K562 (cell line): ENCODE measurements around the gene IL24. TPM values are rescaled to one million over a fixed set of nuclear protein-coding genes. Genes with fewer than 3 reads are reported as not detected.

Experiments used
- ATAC-seq: fragments of 200-7000 bp; cut with Tn5 transposase; 3 replicates; pipeline ENCODE4 v1.9.1; 2020; ENCODE audit warnings: moderate library complexity
- BruUV-seq: library from RNA; stranded (reverse); fragments of 400-500 nt; replicated peaks from 2 replicates; lab custom pipeline; 2021; lab: Mats Ljungman, UMichigan
- CTCF ChIA-PET: fragments of 300-600 bp; formaldehyde crosslinking; extraction: SDS; loops from one replicate; lab custom pipeline; 2021; ENCODE audit warnings: low intra/inter-chr PET ratio; lab: Yijun Ruan, JAX
- POLR2A ChIA-PET: fragments of 300-600, 350-650 bp; sonication (Branson Sonifier 250); formaldehyde crosslinking; extraction: SDS; loops from one replicate; lab custom pipeline; 2021; ENCODE audit warnings: antibody characterized with exemption, inconsistent platforms; lab: Yijun Ruan, JAX
- DNase-seq, 4 experiments: peaks; one replicate each; pipeline versions ENCODE4 v3.0.0 to v3.0.0-alpha.2; 2011 to 2018; ENCODE audit warnings: low spot score in 3 of 4, mixed read lengths in 3 of 4; ENCODE audit errors: extremely low read depth in 1 of 4
- FAIRE-seq: peaks from 2 replicates; lab custom pipeline; 2011; peaks lifted over from hg19 to GRCh38; lab: Jason Lieb, UNC
- H2AFZ ChIP-seq: 2 replicates; pipeline ENCODE4 v1.6.0; 2011; ENCODE audit warnings: low read depth, low read length, control low read depth, inconsistent platforms
- H3K27ac ChIP-seq: fragments of 200-600 bp; 3 replicates; pipeline ENCODE4 v1.8.0; 2011; ENCODE audit warnings: low read depth, mild to moderate bottlenecking, control low read depth, inconsistent platforms, low read length, moderate library complexity, mixed read lengths; ENCODE audit errors: extremely low read depth
- H3K27me3 ChIP-seq, 2 experiments: fragments of 300-600 bp in 1 of 2; 2 replicates in 1 of 2; 3 replicates in 1 of 2; pipeline versions ENCODE4 v1.6.0 to v1.8.0; 2011; ENCODE audit warnings: inconsistent platforms in 2 of 2, low read length in 2 of 2, mild to moderate bottlenecking in 1 of 2, mixed read lengths in 1 of 2, moderate library complexity in 1 of 2; ENCODE audit not compliant: control insufficient read depth in 2 of 2, insufficient read depth in 2 of 2
- H3K36me3 ChIP-seq: fragments of 300-600 bp; 3 replicates; pipeline ENCODE4 v1.8.0; 2011; ENCODE audit warnings: mild to moderate bottlenecking, low read length, inconsistent platforms; ENCODE audit not compliant: control insufficient read depth, insufficient read depth
- H3K4me1 ChIP-seq, 2 experiments: fragments of 200-600 bp in 1 of 2; replicated peaks in 1 of 2; 2 replicates in 1 of 2; 3 replicates in 1 of 2; pipeline versions ENCODE4 v1.5.1 to v1.8.0; 2011; ENCODE audit warnings: inconsistent platforms in 2 of 2, low read length in 2 of 2, mild to moderate bottlenecking in 1 of 2, mixed read lengths in 1 of 2, moderate library complexity in 1 of 2; ENCODE audit not compliant: control insufficient read depth in 2 of 2, insufficient read depth in 2 of 2
- H3K4me2 ChIP-seq: 2 replicates; pipeline ENCODE4 v1.6.1; 2011; ENCODE audit warnings: low read length, control low read depth, inconsistent platforms, mixed read lengths; ENCODE audit not compliant: insufficient read depth
- H3K4me3 ChIP-seq: fragments of 200-600 bp; sonication (generic), shearing (Covaris generic); 2 replicates; pipeline ENCODE4 v1.5.1; 2016; ENCODE audit warnings: control low read depth, inconsistent platforms
- H3K79me2 ChIP-seq: fragments of 200-600 bp; 3 replicates; pipeline ENCODE4 v1.8.0; 2011; ENCODE audit warnings: low read length, inconsistent platforms; ENCODE audit not compliant: control insufficient read depth, insufficient read depth
- H3K9ac ChIP-seq, 2 experiments: 2 replicates each; pipeline versions ENCODE4 v1.6.0 to v1.6.1; 2011; ENCODE audit warnings: low read depth in 2 of 2, low read length in 2 of 2, control low read depth in 1 of 2, inconsistent platforms in 1 of 2, mild to moderate bottlenecking in 1 of 2, mixed read lengths in 1 of 2; ENCODE audit not compliant: insufficient read depth in 1 of 2
- H3K9me1 ChIP-seq: one replicate; pipeline ENCODE4 v1.6.0; 2011; ENCODE audit warnings: inconsistent platforms, mild to moderate bottlenecking, low read length, moderate library complexity; ENCODE audit not compliant: control insufficient read depth, insufficient read depth
- H3K9me3 ChIP-seq: replicated peaks from 2 replicates; pipeline ENCODE4 v1.5.1; 2011; ENCODE audit warnings: low read depth, low read length, inconsistent platforms; ENCODE audit not compliant: control insufficient read depth, insufficient read depth
- H4K20me1 ChIP-seq: replicated peaks from 2 replicates; pipeline ENCODE4 v1.6.1; 2011; ENCODE audit warnings: low read length, inconsistent platforms, mixed read lengths; ENCODE audit not compliant: control insufficient read depth, insufficient read depth
- CEBPB ChIP-seq: fragments of 450-650 bp; IDR thresholded peaks from 2 replicates; pipeline ENCODE4 v1.6.1; 2016; ENCODE audit warnings: missing genetic modification characterization, missing compliant biosample characterization
- CEBPG ChIP-seq, 3 experiments: fragments of 200-800 bp in 1 of 3; sonication (Bioruptor generic) in 1 of 3; sonication (generic) in 1 of 3; formaldehyde crosslinking in 1 of 3; IDR thresholded peaks in 2 of 3; conservative IDR thresholded peaks in 1 of 3; 2 replicates each; pipeline versions ENCODE4 v1.6.1 to v1.8.0; 2016 to 2022; ENCODE audit warnings: missing compliant biosample characterization in 2 of 3, missing genetic modification characterization in 2 of 3, mild to moderate bottlenecking in 1 of 3, missing genetic modification reagents in 1 of 3
- STAG1 ChIP-seq: sonication (generic); formaldehyde crosslinking; IDR thresholded peaks from 2 replicates; pipeline ENCODE4 v1.5.0; 2020; ENCODE audit warnings: missing genetic modification reagents, borderline replicate concordance
- XRCC5 ChIP-seq: fragments of 200-400 bp; formaldehyde crosslinking; IDR thresholded peaks from 2 replicates; pipeline ENCODE4 v1.6.1; 2017; ENCODE audit warnings: low read depth, mild to moderate bottlenecking, low read length
- ZNF140 ChIP-seq: fragments of 250-450 bp; sonication (Bioruptor Pico); IDR thresholded peaks from 2 replicates; pipeline ENCODE4 v1.8.0; 2021; ENCODE audit warnings: moderate library complexity, mild to moderate bottlenecking, inconsistent platforms
- ZNF347 ChIP-seq: fragments of 450-650 bp; formaldehyde crosslinking; IDR thresholded peaks from 2 replicates; pipeline ENCODE4 v1.4.0; 2020; ENCODE audit warnings: low read depth, mild to moderate bottlenecking, moderate library complexity
- WGBS: fragments of 100-300 bp; shearing (Covaris generic); methylation state at CpG from one replicate; pipeline ENCODE4 v1.1.6; 2016; ENCODE audit warnings: low coverage, mixed read lengths; ENCODE audit not compliant: insufficient coverage; ENCODE audit errors: missing lambda C conversion rate; 5-methylcytosine and 5-hydroxymethylcytosine counted together
- in situ Hi-C: fragments of 300-500 bp; cut with MboI; formaldehyde crosslinking; loops from 4 replicates; pipeline ENCODE4 v1.15.0; 2018; ENCODE audit warnings: inconsistent platforms, mixed read lengths
- intact Hi-C: fragments of 100-400 bp; cut with micrococcal nuclease; formaldehyde crosslinking; loops from 2 replicates; pipeline ENCODE4 v1.14.2; 2022
- polyA plus RNA-seq, 8 experiments: library from polyadenylated mRNA; depleted of rRNA in 4 of 8; stranded (reverse) in 5 of 8; unstranded in 3 of 8; fragments of >200 nt; fragmentation: Nextera tagmentation in 2 of 8; fragmentation: Illumina TruSeq in 1 of 8; extraction: Ambion mirVana in 2 of 8; extraction: Trizol in 1 of 8; gene quantifications; 2 replicates each; pipeline versions ENCODE4 v1.2.1 to v1.2.3, GENCODE V29; 2011 to 2014; ENCODE audit warnings: inconsistent platforms in 1 of 8, missing spikeins in 1 of 8
- total RNA-seq, 7 experiments: library from RNA; depleted of rRNA in 6 of 7; stranded (reverse); fragments of >200 nt in 6 of 7; fragmentation: Illumina TruSeq in 2 of 7; extraction: Trizol in 2 of 7; gene quantifications; 2 replicates each; pipeline versions ENCODE4 v1.2.1 to v1.2.3, GENCODE V29; 2011 to 2021; ENCODE audit warnings: low replicate concordance in 1 of 7
- TF ChIP-seq, protein P1 (sequence below): IDR thresholded peaks from 3 replicates; pipeline ENCODE4 v1.6.1; 2011; ENCODE audit warnings: borderline replicate concordance, mild to moderate bottlenecking, moderate library complexity; ENCODE audit not compliant: insufficient read length; ENCODE audit errors: extremely low read depth
- TF ChIP-seq, protein P2 (sequence below): sonication (generic); formaldehyde crosslinking; IDR thresholded peaks from 2 replicates; pipeline ENCODE4 v1.8.0; 2022; ENCODE audit warnings: missing genetic modification reagents, mild to moderate bottlenecking, borderline replicate concordance

The IL24 gene
- total and polyA plus RNA-seq, 9 of the 15 experiments (the other 6 are each of a cell fraction or from before 2014, with no cell fraction given), result 0.04 to 0.19 TPM; not detected in 7

DNA sequence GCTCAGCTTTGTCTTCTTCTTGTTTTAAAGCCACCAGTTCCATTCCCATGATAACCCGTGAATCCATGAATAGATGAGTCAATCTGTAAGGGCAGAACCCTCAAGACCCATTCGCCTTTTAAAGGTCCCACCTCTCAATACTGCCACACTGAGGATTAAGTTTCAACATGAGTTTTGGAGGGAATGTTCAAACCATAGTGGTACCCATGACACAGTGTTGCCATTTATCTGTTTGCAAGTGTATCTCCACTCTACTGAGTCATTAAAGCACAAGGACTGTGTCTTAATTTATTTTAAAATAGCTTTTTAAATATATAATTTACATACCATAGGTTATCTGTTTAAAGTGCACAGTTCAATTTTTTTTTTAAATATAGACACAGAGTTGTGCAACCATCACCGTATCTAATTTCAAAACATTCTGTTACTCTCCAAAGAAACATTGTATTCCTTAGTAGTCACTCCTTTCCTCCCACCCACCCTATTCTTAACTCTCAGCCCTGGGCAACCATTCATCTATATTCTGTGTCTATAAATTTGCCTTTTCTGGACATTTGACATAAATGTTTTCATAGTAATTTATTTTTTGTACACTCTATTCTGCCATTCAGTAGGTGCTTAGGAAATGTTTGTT, 4.8 kb upstream of the IL24 start:
- TF ChIP-seq XRCC5 (no peak), STAG1 (CRISPR knock-in tag) (no peak), CEBPB (tag) (peak; percentile 28; the same call in 1 of the 2 replicates), ZNF140 (CRISPR knock-in tag) (no peak), CEBPG (CRISPR knock-in tag; IDR thresholded peaks at IDR 0.05) (no peak), CEBPG (tag; conservative IDR thresholded peaks at IDR 0.05 in 1 of 2, IDR thresholded peaks at IDR 0.05 in 1 of 2) (peak in 1 of 2 experiments; percentile 53; a peak in 2 of 4 replicates), ZNF347 (CRISPR knock-in tag) (no peak)
- TF ChIP-seq, protein P1, sequence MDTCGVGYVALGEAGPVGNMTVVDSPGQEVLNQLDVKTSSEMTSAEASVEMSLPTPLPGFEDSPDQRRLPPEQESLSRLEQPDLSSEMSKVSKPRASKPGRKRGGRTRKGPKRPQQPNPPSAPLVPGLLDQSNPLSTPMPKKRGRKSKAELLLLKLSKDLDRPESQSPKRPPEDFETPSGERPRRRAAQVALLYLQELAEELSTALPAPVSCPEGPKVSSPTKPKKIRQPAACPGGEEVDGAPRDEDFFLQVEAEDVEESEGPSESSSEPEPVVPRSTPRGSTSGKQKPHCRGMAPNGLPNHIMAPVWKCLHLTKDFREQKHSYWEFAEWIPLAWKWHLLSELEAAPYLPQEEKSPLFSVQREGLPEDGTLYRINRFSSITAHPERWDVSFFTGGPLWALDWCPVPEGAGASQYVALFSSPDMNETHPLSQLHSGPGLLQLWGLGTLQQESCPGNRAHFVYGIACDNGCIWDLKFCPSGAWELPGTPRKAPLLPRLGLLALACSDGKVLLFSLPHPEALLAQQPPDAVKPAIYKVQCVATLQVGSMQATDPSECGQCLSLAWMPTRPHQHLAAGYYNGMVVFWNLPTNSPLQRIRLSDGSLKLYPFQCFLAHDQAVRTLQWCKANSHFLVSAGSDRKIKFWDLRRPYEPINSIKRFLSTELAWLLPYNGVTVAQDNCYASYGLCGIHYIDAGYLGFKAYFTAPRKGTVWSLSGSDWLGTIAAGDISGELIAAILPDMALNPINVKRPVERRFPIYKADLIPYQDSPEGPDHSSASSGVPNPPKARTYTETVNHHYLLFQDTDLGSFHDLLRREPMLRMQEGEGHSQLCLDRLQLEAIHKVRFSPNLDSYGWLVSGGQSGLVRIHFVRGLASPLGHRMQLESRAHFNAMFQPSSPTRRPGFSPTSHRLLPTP, result no peak
- TF ChIP-seq, protein P2, sequence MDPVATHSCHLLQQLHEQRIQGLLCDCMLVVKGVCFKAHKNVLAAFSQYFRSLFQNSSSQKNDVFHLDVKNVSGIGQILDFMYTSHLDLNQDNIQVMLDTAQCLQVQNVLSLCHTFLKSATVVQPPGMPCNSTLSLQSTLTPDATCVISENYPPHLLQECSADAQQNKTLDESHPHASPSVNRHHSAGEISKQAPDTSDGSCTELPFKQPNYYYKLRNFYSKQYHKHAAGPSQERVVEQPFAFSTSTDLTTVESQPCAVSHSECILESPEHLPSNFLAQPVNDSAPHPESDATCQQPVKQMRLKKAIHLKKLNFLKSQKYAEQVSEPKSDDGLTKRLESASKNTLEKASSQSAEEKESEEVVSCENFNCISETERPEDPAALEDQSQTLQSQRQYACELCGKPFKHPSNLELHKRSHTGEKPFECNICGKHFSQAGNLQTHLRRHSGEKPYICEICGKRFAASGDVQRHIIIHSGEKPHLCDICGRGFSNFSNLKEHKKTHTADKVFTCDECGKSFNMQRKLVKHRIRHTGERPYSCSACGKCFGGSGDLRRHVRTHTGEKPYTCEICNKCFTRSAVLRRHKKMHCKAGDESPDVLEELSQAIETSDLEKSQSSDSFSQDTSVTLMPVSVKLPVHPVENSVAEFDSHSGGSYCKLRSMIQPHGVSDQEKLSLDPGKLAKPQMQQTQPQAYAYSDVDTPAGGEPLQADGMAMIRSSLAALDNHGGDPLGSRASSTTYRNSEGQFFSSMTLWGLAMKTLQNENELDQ (CRISPR knock-in tag), result no peak
- DNase-seq (no peak), ATAC-seq (no peak), FAIRE-seq (no peak)
- H3K79me2 ChIP-seq, result no peaks in the 10 kb centered on the region
- peaks cover 0 to 12% of the 10 kb centered on the region in 2 experiments; a peak in 4 of 5 replicates for H3K4me1 ChIP-seq
- in situ Hi-C loops, result no loop called here
- H3K4me3 ChIP-seq, result no peak overlapping the region
- no peak overlapping the region for H2AFZ ChIP-seq
- ChIA-PET CTCF (interaction anchor here (1.4 kb wide), 1 partner anchor 20 kb away, joined by 5 read pairs; no protein-coding TSS in a partner anchor), POLR2A (interaction anchor here (1.5 kb wide), 1 partner anchor 8 kb away, joined by 6 read pairs; no protein-coding TSS in a partner anchor)
- no peak overlapping the region for H3K4me2 ChIP-seq
- no peaks in the 10 kb centered on the region for H3K9me3 ChIP-seq
- H3K27me3 ChIP-seq, result peaks cover 41 to 49% of the 10 kb centered on the region in 2 experiments
- 5% methylated on average over 3 of the region's 3 CpGs for WGBS
- no TSS peak for BruUV-seq
- H3K9me1 ChIP-seq, result no peaks in the 10 kb centered on the region
- no peak overlapping the region for H3K27ac ChIP-seq
- no peaks in the 10 kb centered on the region for H4K20me1 ChIP-seq
- intact Hi-C loops, result no loop called here
- H3K9ac ChIP-seq, result no peak overlapping the region
- no peaks in the 10 kb centered on the region for H3K36me3 ChIP-seq
